BJ (cell line): ENCODE results near the gene TRMU. TPM values are rescaled to one million over a fixed set of nuclear protein-coding genes. Genes with fewer than 3 reads are reported as not detected.

Experiments
- CTCF ChIA-PET: fragments of 350-600 bp; formaldehyde crosslinking; extraction: SDS; loops from one replicate; lab custom pipeline; 2021; ENCODE audit warnings: antibody characterized with exemption, inconsistent platforms; lab: Yijun Ruan, JAX
- POLR2A ChIA-PET: fragments of 300-600 bp; sonication (Branson Sonifier 250); formaldehyde crosslinking; extraction: SDS; loops from one replicate; lab custom pipeline; 2021; ENCODE audit warnings: antibody characterized with exemption; lab: Charles Lee
- DNase-seq: peaks from one replicate; pipeline ENCODE4 v3.0.0-alpha.2; 2011; ENCODE audit warnings: low read depth
- H3K27me3 ChIP-seq: 2 replicates; pipeline ENCODE4 v1.6.0; 2011; ENCODE audit warnings: low read length; ENCODE audit not compliant: control insufficient read depth, insufficient read depth
- H3K36me3 ChIP-seq: 2 replicates; pipeline ENCODE4 v1.5.1; 2011; ENCODE audit warnings: low read length; ENCODE audit not compliant: control insufficient read depth, insufficient read depth
- H3K4me3 ChIP-seq: 2 replicates; pipeline ENCODE4 v1.5.1; 2011; ENCODE audit warnings: low read depth, mild to moderate bottlenecking, control low read depth, low read length
- CTCF ChIP-seq: IDR thresholded peaks from 2 replicates; pipeline ENCODE4 v1.5.1; 2011; ENCODE audit warnings: low read depth, mild to moderate bottlenecking, control low read depth, inconsistent platforms, low read length, moderate library complexity; ENCODE audit not compliant: insufficient read depth
- polyA plus RNA-seq: library from polyadenylated mRNA; depleted of rRNA; stranded (reverse); fragments of >200 nt; gene quantifications from 2 replicates; pipeline ENCODE4 v1.2.3, GENCODE V29; 2011

TRMU gene
- polyA plus RNA-seq, 1 experiment, result 25.2 TPM

GRCh38 chr22:46362934-46363515 is 27.5 kb downstream of the TRMU start:
- Histone ChIP-seq H3K27me3 (no peaks in the 10 kb centered on the region), H3K36me3 (peaks cover 1% of the 10 kb centered on the region), H3K4me3 (no peak overlapping the region)
- CTCF ChIA-PET, result interaction anchor here (2.8 kb wide), 1 partner anchor 179 kb away, joined by 13 read pairs; no protein-coding TSS in a partner anchor
- no peak for DNase-seq
- TF ChIP-seq CTCF, result no peak
- POLR2A ChIA-PET, result no interaction called here

DNA sequence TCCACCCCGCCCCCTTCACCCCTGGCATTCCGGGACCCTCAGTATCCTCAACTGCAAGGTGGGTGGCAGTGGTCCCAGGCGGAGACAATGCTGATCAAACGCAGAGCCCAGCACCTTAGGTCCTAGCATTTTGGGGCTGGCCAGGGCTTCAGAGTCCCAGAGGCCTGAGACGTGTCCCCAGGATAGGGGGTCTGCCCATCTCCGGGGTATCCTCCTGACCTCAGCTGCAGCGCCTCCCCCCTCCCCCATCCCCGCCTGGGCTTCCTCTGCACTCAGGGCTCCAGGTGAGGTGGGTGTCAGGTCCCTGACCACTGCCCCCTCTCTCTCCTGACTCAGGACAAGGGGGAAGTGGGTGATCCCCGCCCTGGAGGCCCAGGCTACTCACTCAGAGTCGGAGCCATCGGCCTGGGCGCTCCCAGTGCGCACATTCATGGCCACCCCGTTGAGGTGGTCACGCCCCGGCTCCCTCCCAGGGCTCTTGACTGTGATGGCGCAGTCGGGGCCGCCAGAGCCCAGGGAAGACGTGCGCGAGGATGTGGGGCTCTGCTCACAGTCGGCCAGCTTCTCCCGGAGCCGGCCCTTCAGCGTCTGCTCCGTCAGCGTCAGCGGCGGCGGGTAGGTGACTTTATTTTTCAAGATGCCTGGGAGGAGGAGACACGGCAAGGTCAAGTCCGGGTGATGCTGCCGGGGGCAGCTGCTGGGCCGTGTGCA is 28.3 kb downstream of the TRMU start:
- ChIA-PET CTCF (interaction anchor here (2.8 kb wide), 1 partner anchor 179 kb away, joined by 13 read pairs; no protein-coding TSS in a partner anchor), POLR2A (no interaction called here)
- peaks cover 1% of the 10 kb centered on the region for H3K36me3 ChIP-seq
- no peak for DNase-seq
- H3K27me3 ChIP-seq, result no peaks in the 10 kb centered on the region
- no peak for TF ChIP-seq CTCF
- H3K4me3 ChIP-seq, result no peak overlapping the region

DNA sequence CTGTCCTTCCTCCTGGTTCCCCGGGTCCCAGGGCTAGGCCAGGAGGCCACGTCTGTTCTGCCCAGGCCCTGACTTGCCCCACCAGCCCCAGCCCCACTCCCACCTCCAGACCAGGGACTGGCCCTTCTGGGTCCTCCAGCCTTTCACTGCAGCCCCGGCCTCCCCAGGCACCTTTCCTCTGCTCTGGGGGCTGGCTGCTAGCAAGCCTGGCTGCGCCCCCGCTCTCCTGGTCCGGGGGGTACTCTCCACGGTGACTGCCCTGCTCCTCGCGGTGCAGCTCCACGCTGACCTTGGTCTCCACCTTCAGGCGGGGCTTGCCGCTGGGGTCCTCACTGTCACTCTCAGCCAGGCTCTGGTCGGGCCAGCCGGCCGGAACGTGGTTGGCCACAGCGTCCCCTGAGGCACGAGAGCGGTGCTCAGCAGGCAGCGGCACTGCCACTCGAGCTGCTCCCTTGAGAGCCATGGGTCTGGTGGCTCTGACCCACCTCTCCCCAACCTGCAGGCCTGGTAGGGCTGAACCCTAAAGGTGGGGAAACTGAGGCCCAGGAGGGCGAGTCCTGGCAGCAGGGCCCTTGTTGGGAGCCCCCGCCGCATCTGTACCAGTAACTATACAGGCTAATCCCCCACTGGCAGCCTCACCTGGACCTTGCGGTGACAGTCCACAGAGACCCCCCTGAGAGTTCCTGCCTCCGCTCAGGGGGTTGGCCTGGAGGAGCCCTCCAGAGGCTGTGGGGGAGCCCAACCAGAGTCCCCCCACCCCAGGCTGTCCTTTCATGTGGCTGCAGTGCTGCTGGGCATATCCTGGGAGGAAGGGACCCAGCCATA is 29.0 kb downstream of the TRMU start:
- DNase-seq, result no peak
- H3K27me3 ChIP-seq, result no peaks in the 10 kb centered on the region
- ChIA-PET POLR2A (no interaction called here), CTCF (interaction anchor here (1.2 to 2.8 kb wide), 2 partner anchors 178 to 181 kb away, joined by 4 to 13 read pairs; no protein-coding TSS in a partner anchor)
- TF ChIP-seq CTCF, result no peak
- H3K36me3 ChIP-seq, result no peaks in the 10 kb centered on the region; the same call in none of the 2 replicates
- no peak overlapping the region for H3K4me3 ChIP-seq

- Histone ChIP-seq H3K27me3 (no peaks in the 10 kb centered on the region), H3K4me3 (no peak overlapping the region), H3K36me3 (no peaks in the 10 kb centered on the region; the same call in none of the 2 replicates)
- no peak for DNase-seq
- ChIA-PET CTCF (interaction anchor here (1.2 to 2.8 kb wide), 2 partner anchors 177 to 181 kb away, joined by 4 to 13 read pairs; no protein-coding TSS in a partner anchor), POLR2A (no interaction called here)
- no peak for TF ChIP-seq CTCF
Observed at GRCh38 chr22:46365166-46365624, 29.7 kb downstream of the TRMU start.

- CTCF ChIA-PET, result interaction anchor here (0.9 to 8.0 kb wide), 4 partner anchors 10 to 174 kb away, joined by 3 to 211 read pairs (median 10); partner anchors contain the start of gene CELSR1
- TF ChIP-seq CTCF, result no peak
- H3K4me3 ChIP-seq, result no peak overlapping the region
- H3K36me3 ChIP-seq, result no peaks in the 10 kb centered on the region; the same call in none of the 2 replicates
- no peaks in the 10 kb centered on the region for H3K27me3 ChIP-seq
- POLR2A ChIA-PET, result no interaction called here
- DNase-seq, result no peak
Observed at GRCh38 chr22:46366327-46366731, 30.8 kb downstream of the TRMU start.
